CD4-positive, CD25-positive, alpha-beta regulatory T cell (primary cell): ENCODE results near the gene CNFN. TPM values are rescaled to one million over a fixed set of nuclear protein-coding genes. Genes with fewer than 3 reads are reported as not detected.

ENCODE experiments used
- ATAC-seq, 2 donors: fragments of 150-1000 bp; cut with Tn5 transposase; one replicate each; pipeline ENCODE4 v1.10.0; 2021; ENCODE audit warnings: low read depth in 2 of 2, moderate number of reproducible peaks in 2 of 2, moderate library complexity in 1 of 2
- DNase-seq, 3 donors: peaks; one replicate each; pipeline versions ENCODE4 v3.0.0 to v3.0.0-alpha.2; 2012 to 2022; ENCODE audit warnings: mixed read lengths in 1 of 3
- H3K27ac ChIP-seq: one replicate; pipeline ENCODE4 v1.7.0; 2013; ENCODE audit warnings: mild to moderate bottlenecking, low read length; ENCODE audit not compliant: insufficient read depth, poor library complexity, severe bottlenecking
- H3K27me3 ChIP-seq: one replicate; pipeline ENCODE4 v1.7.0; 2013; ENCODE audit warnings: low read length; ENCODE audit not compliant: control insufficient read depth, insufficient read depth
- H3K36me3 ChIP-seq: one replicate; pipeline ENCODE4 v1.7.0; 2013; ENCODE audit warnings: mild to moderate bottlenecking, low read length, moderate library complexity; ENCODE audit not compliant: control insufficient read depth, insufficient read depth
- H3K4me1 ChIP-seq: 2 replicates; pipeline ENCODE4 v1.7.0; 2013; ENCODE audit warnings: mild to moderate bottlenecking, low read length; ENCODE audit not compliant: insufficient read depth, control insufficient read depth, poor library complexity, severe bottlenecking
- H3K4me3 ChIP-seq: one replicate; pipeline ENCODE4 v1.7.0; 2013; ENCODE audit warnings: low read depth, mild to moderate bottlenecking, low read length, moderate library complexity
- H3K9me3 ChIP-seq, 2 experiments: 1 replicate in 1 of 2; 2 replicates in 1 of 2; pipeline ENCODE4 v1.7.0; 2013; ENCODE audit warnings: low read length in 2 of 2, mild to moderate bottlenecking in 1 of 2, moderate library complexity in 1 of 2; ENCODE audit not compliant: control insufficient read depth in 2 of 2
- H3K27ac Mint-ChIP-seq, 3 donors: one replicate each; pipeline ENCODE4 v1.8.0; 2020 to 2022; ENCODE audit warnings: mild to moderate bottlenecking in 3 of 3, mixed read lengths in 3 of 3, moderate library complexity in 2 of 3
- H3K27me3 Mint-ChIP-seq: one replicate; pipeline ENCODE4 v1.8.0; 2022; ENCODE audit warnings: mild to moderate bottlenecking, mixed read lengths
- H3K36me3 Mint-ChIP-seq: one replicate; pipeline ENCODE4 v1.8.0; 2020; ENCODE audit warnings: mixed read lengths
- H3K4me1 Mint-ChIP-seq, 4 donors: one replicate each; pipeline ENCODE4 v1.8.0; 2020 to 2022; ENCODE audit warnings: mixed read lengths in 4 of 4, mild to moderate bottlenecking in 1 of 4
- H3K4me3 Mint-ChIP-seq, 4 donors: one replicate each; pipeline ENCODE4 v1.8.0; 2020 to 2022; ENCODE audit warnings: mild to moderate bottlenecking in 4 of 4, mixed read lengths in 4 of 4, moderate library complexity in 3 of 4
- H3K9me3 Mint-ChIP-seq, 7 donors: one replicate each; pipeline ENCODE4 v1.8.0; 2020 to 2022; ENCODE audit warnings: mixed read lengths in 7 of 7, mild to moderate bottlenecking in 3 of 7, moderate library complexity in 2 of 7
- polyA plus RNA-seq, 4 donors: library from polyadenylated mRNA; unstranded; fragments of 300-500 nt; fragmentation: Illumina TruSeq; gene quantifications; one replicate each; pipeline ENCODE4 v1.2.3, GENCODE V29; 2021
- total RNA-seq: library from RNA; stranded (reverse); gene quantifications from one replicate; pipeline ENCODE4 v1.2.3, GENCODE V29; 2022

CNFN gene
- total and polyA plus RNA-seq, 5 donors from 2014 or later, result 0.49 TPM; not detected in 3

GRCh38 chr19:42368765-42369164 is 21.3 kb downstream of the CNFN start:
- no peak overlapping the region for H3K27ac Mint-ChIP-seq
- H3K36me3 Mint-ChIP-seq, result peaks cover 15% of the 10 kb centered on the region
- Histone ChIP-seq H3K4me1 (no peaks in the 10 kb centered on the region), H3K27ac (no peak overlapping the region), H3K4me3 (no peak overlapping the region), H3K9me3 (peaks cover 0 to 5% of the 10 kb centered on the region in 2 experiments), H3K27me3 (no peaks in the 10 kb centered on the region), H3K36me3 (no peaks in the 10 kb centered on the region)
- ATAC-seq (no peak), DNase-seq (no peak)
- H3K27me3 Mint-ChIP-seq, result no peaks in the 10 kb centered on the region
- no peaks in the 10 kb centered on the region for H3K4me1 Mint-ChIP-seq
- H3K4me3 Mint-ChIP-seq, result no peak overlapping the region
- no peaks in the 10 kb centered on the region for H3K9me3 Mint-ChIP-seq

GRCh38 chr19:42368360-42368759 is 21.7 kb downstream of the CNFN start:
- Mint-ChIP-seq H3K27me3 (no peaks in the 10 kb centered on the region), H3K27ac (peak overlapping the region in 1 of 3 donors; percentile 26), H3K36me3 (peaks cover 19% of the 10 kb centered on the region), H3K4me3 (no peak overlapping the region), H3K4me1 (peaks cover 0 to 3% (median 0%) of the 10 kb centered on the region in 4 donors), H3K9me3 (no peaks in the 10 kb centered on the region)
- H3K36me3 ChIP-seq, result no peaks in the 10 kb centered on the region
- no peaks in the 10 kb centered on the region for H3K27me3 ChIP-seq
- no peak overlapping the region for H3K4me3 ChIP-seq
- no peak for DNase-seq
- peaks cover 0 to 7% of the 10 kb centered on the region in 2 experiments for H3K9me3 ChIP-seq
- no peak overlapping the region for H3K27ac ChIP-seq
- H3K4me1 ChIP-seq, result no peaks in the 10 kb centered on the region
- no peak for ATAC-seq

- Mint-ChIP-seq H3K27ac (no peak overlapping the region), H3K4me3 (no peak overlapping the region), H3K27me3 (no peaks in the 10 kb centered on the region), H3K4me1 (peaks cover 0 to 3% (median 0%) of the 10 kb centered on the region in 4 donors), H3K9me3 (no peaks in the 10 kb centered on the region), H3K36me3 (peaks cover 21% of the 10 kb centered on the region)
- ATAC-seq (no peak), DNase-seq (no peak)
- Histone ChIP-seq H3K9me3 (peaks cover 0 to 7% of the 10 kb centered on the region in 2 experiments), H3K36me3 (no peaks in the 10 kb centered on the region), H3K27ac (no peak overlapping the region), H3K4me3 (no peak overlapping the region), H3K27me3 (no peaks in the 10 kb centered on the region), H3K4me1 (no peaks in the 10 kb centered on the region)
These were observed 22.2 kb downstream of the CNFN start for GRCh38 chr19:42367929-42368328.

- no peaks in the 10 kb centered on the region for H3K9me3 Mint-ChIP-seq
- no peaks in the 10 kb centered on the region for H3K27me3 Mint-ChIP-seq
- Histone ChIP-seq H3K27me3 (no peaks in the 10 kb centered on the region), H3K9me3 (peaks cover 0 to 7% of the 10 kb centered on the region in 2 experiments), H3K4me1 (no peaks in the 10 kb centered on the region), H3K27ac (no peak overlapping the region), H3K36me3 (no peaks in the 10 kb centered on the region), H3K4me3 (no peak overlapping the region)
- peaks cover 16% of the 10 kb centered on the region for H3K36me3 Mint-ChIP-seq
- peaks cover 0 to 3% (median 0%) of the 10 kb centered on the region in 4 donors for H3K4me1 Mint-ChIP-seq
- H3K4me3 Mint-ChIP-seq, result no peak overlapping the region
- H3K27ac Mint-ChIP-seq, result no peak overlapping the region
- DNase-seq (no peak), ATAC-seq (no peak)
These were observed 23.4 kb downstream of the CNFN start for GRCh38 chr19:42366673-42367072.

- Histone ChIP-seq H3K36me3 (no peaks in the 10 kb centered on the region), H3K4me1 (no peaks in the 10 kb centered on the region), H3K27ac (no peak overlapping the region), H3K9me3 (peaks cover 0 to 7% of the 10 kb centered on the region in 2 experiments), H3K27me3 (no peaks in the 10 kb centered on the region), H3K4me3 (no peak overlapping the region)
- H3K27ac Mint-ChIP-seq, result no peak overlapping the region
- no peak for DNase-seq
- H3K9me3 Mint-ChIP-seq, result no peaks in the 10 kb centered on the region
- H3K4me3 Mint-ChIP-seq, result no peak overlapping the region
- H3K27me3 Mint-ChIP-seq, result no peaks in the 10 kb centered on the region
- ATAC-seq, result no peak
- peaks cover 21% of the 10 kb centered on the region for H3K36me3 Mint-ChIP-seq
- H3K4me1 Mint-ChIP-seq, result peaks cover 0 to 3% (median 0%) of the 10 kb centered on the region in 4 donors
These were observed 26.3 kb downstream of the CNFN start for GRCh38 chr19:42363614-42364346.

- Histone ChIP-seq H3K36me3 (no peaks in the 10 kb centered on the region), H3K27ac (no peak overlapping the region), H3K27me3 (no peaks in the 10 kb centered on the region), H3K9me3 (peaks cover 0 to 7% of the 10 kb centered on the region in 2 experiments), H3K4me1 (no peaks in the 10 kb centered on the region), H3K4me3 (no peak overlapping the region)
- Mint-ChIP-seq H3K27ac (no peak overlapping the region), H3K9me3 (no peaks in the 10 kb centered on the region), H3K4me1 (peaks cover 0 to 3% (median 0%) of the 10 kb centered on the region in 4 donors), H3K4me3 (no peak overlapping the region), H3K27me3 (no peaks in the 10 kb centered on the region), H3K36me3 (peaks cover 21% of the 10 kb centered on the region)
- ATAC-seq (no peak), DNase-seq (no peak)
These were observed 27.1 kb downstream of the CNFN start for GRCh38 chr19:42362891-42363440.

GRCh38 chr19:42362342-42362741 is 27.8 kb downstream of the CNFN start:
- no peak overlapping the region for H3K27ac ChIP-seq
- no peak overlapping the region for H3K4me3 Mint-ChIP-seq
- no peak overlapping the region for H3K27ac Mint-ChIP-seq
- ATAC-seq, result no peak
- no peaks in the 10 kb centered on the region for H3K4me1 ChIP-seq
- H3K36me3 Mint-ChIP-seq, result peaks cover 21% of the 10 kb centered on the region
- H3K27me3 Mint-ChIP-seq, result no peaks in the 10 kb centered on the region
- no peaks in the 10 kb centered on the region for H3K27me3 ChIP-seq
- H3K9me3 ChIP-seq, result peaks cover 0 to 7% of the 10 kb centered on the region in 2 experiments
- peaks cover 0 to 3% (median 0%) of the 10 kb centered on the region in 4 donors for H3K4me1 Mint-ChIP-seq
- no peaks in the 10 kb centered on the region for H3K36me3 ChIP-seq
- no peak for DNase-seq
- no peaks in the 10 kb centered on the region for H3K9me3 Mint-ChIP-seq
- no peak overlapping the region for H3K4me3 ChIP-seq

- DNase-seq, result no peak
- ATAC-seq, result no peak
- H3K36me3 ChIP-seq, result no peaks in the 10 kb centered on the region
- H3K4me1 ChIP-seq, result no peaks in the 10 kb centered on the region
- H3K4me3 Mint-ChIP-seq, result no peak overlapping the region
- H3K27ac ChIP-seq, result no peak overlapping the region
- H3K4me3 ChIP-seq, result no peak overlapping the region
- H3K9me3 ChIP-seq, result peaks cover 0 to 7% of the 10 kb centered on the region in 2 experiments
- peaks cover 0 to 3% (median 0%) of the 10 kb centered on the region in 4 donors for H3K4me1 Mint-ChIP-seq
- no peak overlapping the region for H3K27ac Mint-ChIP-seq
- no peaks in the 10 kb centered on the region for H3K9me3 Mint-ChIP-seq
- peaks cover 21% of the 10 kb centered on the region for H3K36me3 Mint-ChIP-seq
- no peaks in the 10 kb centered on the region for H3K27me3 Mint-ChIP-seq
- no peaks in the 10 kb centered on the region for H3K27me3 ChIP-seq
These were observed 28.6 kb downstream of the CNFN start for GRCh38 chr19:42361545-42361910.
